ENCODE data around the gene PAM.

PAM gene

GRCh38 chr5:102910240-102911226 is 155.4 kb downstream of the PAM start:
- no peak for TF ChIP-seq CTCF (IDR thresholded peaks at IDR 0.05)

- no peak for TF ChIP-seq CTCF (IDR thresholded peaks at IDR 0.05)
These were observed 156.9 kb downstream of the PAM start for GRCh38 chr5:102911973-102912372.

- no peak for TF ChIP-seq CTCF (IDR thresholded peaks at IDR 0.05)
These were observed 161.0 kb downstream of the PAM start for GRCh38 chr5:102916109-102916508.

- no peak for TF ChIP-seq CTCF (IDR thresholded peaks at IDR 0.05)
These were observed 164.0 kb downstream of the PAM start for GRCh38 chr5:102918986-102919610.

- TF ChIP-seq CTCF (IDR thresholded peaks at IDR 0.05) = no peak
These were observed 165.7 kb downstream of the PAM start for GRCh38 chr5:102920762-102921161.

- TF ChIP-seq CTCF (IDR thresholded peaks at IDR 0.05) = no peak
These were observed 166.4 kb downstream of the PAM start for GRCh38 chr5:102921341-102922044.

GRCh38 chr5:102922111-102922720 is 167.1 kb downstream of the PAM start:
- no peak for TF ChIP-seq CTCF (IDR thresholded peaks at IDR 0.05)

All from LNCAP (cell line).